H9 (cell line): ENCODE measurements around the gene NEGR1. TPM values are rescaled to one million over a fixed set of nuclear protein-coding genes. Genes with fewer than 3 reads are reported as not detected.

Experiments
- DNase-seq: peaks from one replicate; pipeline ENCODE4 v3.0.0-alpha.2; 2017
- H2AFZ ChIP-seq: one replicate; pipeline ENCODE4 v1.6.1; 2013; ENCODE audit warnings: mild to moderate bottlenecking, low read length, control low read depth, moderate library complexity
- H2AK5ac ChIP-seq: 2 replicates; pipeline ENCODE4 v1.6.1; 2013; ENCODE audit warnings: low read length, control low read depth, mixed read lengths; ENCODE audit not compliant: insufficient read length
- H2BK120ac ChIP-seq: one replicate; pipeline ENCODE4 v1.6.1; 2013; ENCODE audit warnings: low read depth, mild to moderate bottlenecking, low read length, control low read depth, inconsistent platforms; ENCODE audit not compliant: poor library complexity, severe bottlenecking
- H2BK12ac ChIP-seq: 2 replicates; pipeline ENCODE4 v1.6.1; 2013; ENCODE audit warnings: low read length, control low read depth, mixed read lengths, low read depth; ENCODE audit not compliant: insufficient read length
- H2BK15ac ChIP-seq: 2 replicates; pipeline ENCODE4 v1.6.1; 2013; ENCODE audit warnings: low read depth, low read length, control low read depth
- H2BK20ac ChIP-seq: one replicate; pipeline ENCODE4 v1.6.1; 2013; ENCODE audit warnings: low read depth, mild to moderate bottlenecking, low read length, control low read depth, inconsistent platforms; ENCODE audit not compliant: poor library complexity, severe bottlenecking
- H2BK5ac ChIP-seq: 2 replicates; pipeline ENCODE4 v1.6.1; 2013; ENCODE audit warnings: low read length, control low read depth, mixed read lengths; ENCODE audit not compliant: insufficient read length
- H3K14ac ChIP-seq: 2 replicates; pipeline ENCODE4 v1.6.1; 2013; ENCODE audit warnings: low read length, control low read depth; ENCODE audit not compliant: insufficient read depth
- H3K18ac ChIP-seq: 2 replicates; pipeline ENCODE4 v1.6.1; 2013; ENCODE audit warnings: low read depth, mild to moderate bottlenecking, mixed read lengths, low read length, control low read depth; ENCODE audit not compliant: insufficient read length
- H3K23ac ChIP-seq: 2 replicates; pipeline ENCODE4 v1.6.1; 2013; ENCODE audit warnings: low read length, control low read depth, mixed read lengths, low read depth; ENCODE audit not compliant: insufficient read length
- H3K23me2 ChIP-seq: 2 replicates; pipeline ENCODE4 v1.6.1; 2013; ENCODE audit warnings: low read depth, mild to moderate bottlenecking, mixed read lengths, low read length, control low read depth; ENCODE audit not compliant: insufficient read length, poor library complexity, severe bottlenecking
- H3K27ac ChIP-seq: 2 replicates; pipeline ENCODE4 v1.5.1; 2013; ENCODE audit warnings: low read length, control low read depth, mixed read lengths, low read depth; ENCODE audit not compliant: insufficient read length
- H3K27me3 ChIP-seq: 2 replicates; pipeline ENCODE4 v1.6.1; 2013; ENCODE audit warnings: low read length, control low read depth, inconsistent platforms; ENCODE audit not compliant: insufficient read depth
- H3K4ac ChIP-seq: 2 replicates; pipeline ENCODE4 v1.6.1; 2013; ENCODE audit warnings: low read depth, mild to moderate bottlenecking, control low read depth, inconsistent platforms, low read length, moderate library complexity
- H3K4me1 ChIP-seq: 2 replicates; pipeline ENCODE4 v1.6.1; 2013; ENCODE audit warnings: low read length, control low read depth, inconsistent platforms; ENCODE audit not compliant: insufficient read depth
- H3K4me2 ChIP-seq: 2 replicates; pipeline ENCODE4 v1.6.1; 2013; ENCODE audit warnings: low read length, control low read depth, mixed read lengths; ENCODE audit not compliant: insufficient read length, insufficient read depth
- H3K56ac ChIP-seq: 2 replicates; pipeline ENCODE4 v1.6.1; 2013; ENCODE audit warnings: low read depth, mild to moderate bottlenecking, mixed read lengths, low read length, control low read depth; ENCODE audit not compliant: insufficient read length
- H3K79me1 ChIP-seq: 2 replicates; pipeline ENCODE4 v1.6.1; 2013; ENCODE audit warnings: low read depth, mild to moderate bottlenecking, moderate library complexity, low read length, control low read depth, inconsistent platforms; ENCODE audit not compliant: insufficient read depth, poor library complexity, severe bottlenecking
- H3K79me2 ChIP-seq: 2 replicates; pipeline ENCODE4 v1.6.1; 2013; ENCODE audit warnings: low read length, control low read depth, inconsistent platforms; ENCODE audit not compliant: insufficient read depth
- H3K9ac ChIP-seq: 2 replicates; pipeline ENCODE4 v1.6.1; 2013; ENCODE audit warnings: low read length, control low read depth, mixed read lengths; ENCODE audit not compliant: insufficient read length; ENCODE audit errors: extremely low read depth
- H3K9me3 ChIP-seq: one replicate; pipeline ENCODE4 v1.6.1; 2013; ENCODE audit warnings: low read depth, low read length, inconsistent platforms; ENCODE audit not compliant: control insufficient read depth
- H3T11ph ChIP-seq: one replicate; pipeline ENCODE4 v1.6.1; 2013; ENCODE audit warnings: mild to moderate bottlenecking, low read length, control low read depth, inconsistent platforms
- H4K20me1 ChIP-seq: one replicate; pipeline ENCODE4 v1.6.1; 2013; ENCODE audit not compliant: control insufficient read depth, insufficient read length, insufficient read depth
- H4K5ac ChIP-seq: 2 replicates; pipeline ENCODE4 v1.6.1; 2013; ENCODE audit warnings: low read depth, mild to moderate bottlenecking, mixed read lengths, low read length, control low read depth; ENCODE audit not compliant: insufficient read length
- H4K8ac ChIP-seq: replicated peaks from 2 replicates; pipeline ENCODE4 v1.6.1; 2013; ENCODE audit warnings: low read length, control low read depth, mixed read lengths, low read depth; ENCODE audit not compliant: insufficient read length
- H4K91ac ChIP-seq: 2 replicates; pipeline ENCODE4 v1.6.1; 2013; ENCODE audit warnings: low read depth, mild to moderate bottlenecking, moderate library complexity, mixed read lengths, low read length, control low read depth; ENCODE audit not compliant: insufficient read length
- H3K27ac Mint-ChIP-seq, 3 experiments: 2 replicates in 2 of 3; 3 replicates in 1 of 3; pipeline ENCODE4 v1.8.0; 2020 to 2021; ENCODE audit warnings: mixed read lengths in 3 of 3, mild to moderate bottlenecking in 1 of 3, moderate library complexity in 1 of 3
- H3K27me3 Mint-ChIP-seq: 2 replicates; pipeline ENCODE4 v1.8.0; 2021; ENCODE audit warnings: low read depth, mild to moderate bottlenecking, moderate library complexity, mixed read lengths
- H3K36me3 Mint-ChIP-seq, 3 experiments: 2 replicates in 2 of 3; 3 replicates in 1 of 3; pipeline ENCODE4 v1.8.0; 2020 to 2021; ENCODE audit warnings: low read depth in 3 of 3, mixed read lengths in 3 of 3; ENCODE audit not compliant: insufficient read depth in 1 of 3
- H3K4me1 Mint-ChIP-seq, 2 experiments: 2 replicates each; pipeline ENCODE4 v1.8.0; 2020; ENCODE audit warnings: mixed read lengths in 2 of 2
- H3K4me3 Mint-ChIP-seq, 2 experiments: 2 replicates in 1 of 2; 3 replicates in 1 of 2; pipeline ENCODE4 v1.8.0; 2020 to 2021; ENCODE audit warnings: mild to moderate bottlenecking in 2 of 2, mixed read lengths in 2 of 2, moderate library complexity in 1 of 2
- H3K9me3 Mint-ChIP-seq, 2 experiments: 2 replicates in 1 of 2; 3 replicates in 1 of 2; pipeline ENCODE4 v1.8.0; 2020; ENCODE audit warnings: mild to moderate bottlenecking in 2 of 2, mixed read lengths in 2 of 2, moderate library complexity in 1 of 2
- WGBS: extraction: QIAGEN DNeasy Blood & Tissue Kit; methylation state at CpG from one replicate; pipeline ENCODE4 v1.1.7; 2013; ENCODE audit warnings: missing lambda C conversion rate, low lambda C conversion rate, mixed read lengths; ENCODE audit not compliant: insufficient read length; ENCODE audit errors: extremely low coverage; 5-methylcytosine and 5-hydroxymethylcytosine counted together
- total RNA-seq: library from RNA; stranded (reverse); gene quantifications from 2 replicates; pipeline ENCODE4 v1.2.1, GENCODE V29; 2021
- TF ChIP-seq, protein P1 (sequence below): fragments of 200-600 bp; sonication (generic); conservative IDR thresholded peaks from 3 replicates; pipeline ENCODE4 v1.8.0; 2021; ENCODE audit warnings: antibody characterized with exemption, mild to moderate bottlenecking

NEGR1 gene
- total RNA-seq, 1 experiment from 2014 or later = 0.13 TPM

DNA sequence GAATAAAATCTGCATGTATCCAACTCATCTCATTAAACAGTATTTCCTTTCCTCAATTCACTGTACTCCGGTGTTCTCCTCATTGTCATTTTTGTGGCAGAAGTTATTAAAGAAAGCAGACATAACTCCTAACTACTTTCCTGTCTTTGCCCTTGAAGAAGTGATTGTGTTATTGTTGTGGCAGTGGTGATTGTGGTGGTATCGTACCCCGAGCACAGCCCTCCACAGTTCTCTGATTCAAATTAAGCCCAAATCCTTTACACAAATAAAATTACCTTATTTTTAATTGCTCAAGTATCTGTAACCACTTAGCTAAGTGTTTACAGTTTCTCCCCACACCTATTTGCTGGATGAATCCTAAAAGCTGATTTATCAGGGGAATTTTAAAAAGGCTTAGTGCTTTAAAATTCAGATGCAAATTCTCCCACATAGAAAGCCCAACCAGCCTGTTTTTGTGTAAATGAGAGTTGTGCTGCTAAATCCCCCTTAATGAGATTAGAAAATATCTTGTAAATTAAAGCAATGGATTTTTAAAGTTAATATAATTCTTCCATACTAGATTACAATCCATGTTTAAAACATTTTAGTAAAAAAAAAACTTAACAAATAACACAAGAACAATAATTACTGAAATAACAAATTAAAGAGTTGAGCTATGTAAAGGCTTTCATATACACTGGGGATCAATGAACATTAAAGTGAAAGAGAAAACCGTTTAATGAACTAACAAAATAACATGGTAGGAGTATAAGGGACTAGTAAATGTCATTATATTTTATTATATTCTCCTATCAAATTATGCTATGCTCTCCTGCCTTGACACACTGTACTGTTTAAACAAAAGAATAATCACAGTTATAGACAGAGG lies 259.0 kb downstream of the NEGR1 start:
- Histone ChIP-seq H3K4me2 (peak overlapping the region; percentile 44), H4K5ac (no peak overlapping the region), H2BK120ac (no peak overlapping the region), H4K8ac (no peak overlapping the region), H4K91ac (no peak overlapping the region), H3K4ac (no peak overlapping the region), H3K56ac (no peak overlapping the region), H2AFZ (no peak overlapping the region), H3K79me1 (no peaks in the 10 kb centered on the region), H3K27me3 (no peaks in the 10 kb centered on the region), H3T11ph (no peak overlapping the region), H2AK5ac (no peak overlapping the region), H3K18ac (no peak overlapping the region), H3K4me1 (peaks cover 2% of the 10 kb centered on the region; the same call in 1 of the 2 replicates), H3K14ac (no peak overlapping the region), H3K23ac (no peak overlapping the region), H2BK12ac (no peak overlapping the region), H2BK20ac (no peak overlapping the region), H3K23me2 (no peaks in the 10 kb centered on the region), H3K9me3 (no peaks in the 10 kb centered on the region), H2BK5ac (no peak overlapping the region), H3K9ac (no peak overlapping the region), H3K27ac (peak overlapping the region; percentile 84), H4K20me1 (no peaks in the 10 kb centered on the region), H2BK15ac (no peak overlapping the region), H3K79me2 (no peaks in the 10 kb centered on the region)
- TF ChIP-seq, protein P1, sequence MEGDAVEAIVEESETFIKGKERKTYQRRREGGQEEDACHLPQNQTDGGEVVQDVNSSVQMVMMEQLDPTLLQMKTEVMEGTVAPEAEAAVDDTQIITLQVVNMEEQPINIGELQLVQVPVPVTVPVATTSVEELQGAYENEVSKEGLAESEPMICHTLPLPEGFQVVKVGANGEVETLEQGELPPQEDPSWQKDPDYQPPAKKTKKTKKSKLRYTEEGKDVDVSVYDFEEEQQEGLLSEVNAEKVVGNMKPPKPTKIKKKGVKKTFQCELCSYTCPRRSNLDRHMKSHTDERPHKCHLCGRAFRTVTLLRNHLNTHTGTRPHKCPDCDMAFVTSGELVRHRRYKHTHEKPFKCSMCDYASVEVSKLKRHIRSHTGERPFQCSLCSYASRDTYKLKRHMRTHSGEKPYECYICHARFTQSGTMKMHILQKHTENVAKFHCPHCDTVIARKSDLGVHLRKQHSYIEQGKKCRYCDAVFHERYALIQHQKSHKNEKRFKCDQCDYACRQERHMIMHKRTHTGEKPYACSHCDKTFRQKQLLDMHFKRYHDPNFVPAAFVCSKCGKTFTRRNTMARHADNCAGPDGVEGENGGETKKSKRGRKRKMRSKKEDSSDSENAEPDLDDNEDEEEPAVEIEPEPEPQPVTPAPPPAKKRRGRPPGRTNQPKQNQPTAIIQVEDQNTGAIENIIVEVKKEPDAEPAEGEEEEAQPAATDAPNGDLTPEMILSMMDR = no peak
- H3K27me3 Mint-ChIP-seq = no peaks in the 10 kb centered on the region
- peak overlapping the region; percentile 66 to 97 (median 91) for H3K27ac Mint-ChIP-seq
- H3K9me3 Mint-ChIP-seq = peaks cover 0 to 5% of the 10 kb centered on the region in 2 experiments; a peak in 1 of 5 replicates
- peak overlapping the region; percentile 1 to 45; a peak in 4 of 5 replicates for H3K4me3 Mint-ChIP-seq
- no peak for DNase-seq
- peaks cover 2 to 13% (median 5%) of the 10 kb centered on the region in 3 experiments; a peak in 6 of 7 replicates for H3K36me3 Mint-ChIP-seq
- no CpG with 5 or more reads among the region's 4 CpGs for WGBS
- H3K4me1 Mint-ChIP-seq = peaks cover 20 to 28% of the 10 kb centered on the region in 2 experiments
